GM19238 (cell line): ENCODE data around the gene LHB.
"Not testable (repeated sequence)": the region's sequence is repeated elsewhere in the genome, so short reads cannot be mapped to it uniquely, and the experiment has no call there.

Experiments used
- DNase-seq: peaks from one replicate; pipeline ENCODE4 v3.0.0; 2011; ENCODE audit warnings: low spot score; ENCODE audit not compliant: insufficient read length

LHB gene

DNA sequence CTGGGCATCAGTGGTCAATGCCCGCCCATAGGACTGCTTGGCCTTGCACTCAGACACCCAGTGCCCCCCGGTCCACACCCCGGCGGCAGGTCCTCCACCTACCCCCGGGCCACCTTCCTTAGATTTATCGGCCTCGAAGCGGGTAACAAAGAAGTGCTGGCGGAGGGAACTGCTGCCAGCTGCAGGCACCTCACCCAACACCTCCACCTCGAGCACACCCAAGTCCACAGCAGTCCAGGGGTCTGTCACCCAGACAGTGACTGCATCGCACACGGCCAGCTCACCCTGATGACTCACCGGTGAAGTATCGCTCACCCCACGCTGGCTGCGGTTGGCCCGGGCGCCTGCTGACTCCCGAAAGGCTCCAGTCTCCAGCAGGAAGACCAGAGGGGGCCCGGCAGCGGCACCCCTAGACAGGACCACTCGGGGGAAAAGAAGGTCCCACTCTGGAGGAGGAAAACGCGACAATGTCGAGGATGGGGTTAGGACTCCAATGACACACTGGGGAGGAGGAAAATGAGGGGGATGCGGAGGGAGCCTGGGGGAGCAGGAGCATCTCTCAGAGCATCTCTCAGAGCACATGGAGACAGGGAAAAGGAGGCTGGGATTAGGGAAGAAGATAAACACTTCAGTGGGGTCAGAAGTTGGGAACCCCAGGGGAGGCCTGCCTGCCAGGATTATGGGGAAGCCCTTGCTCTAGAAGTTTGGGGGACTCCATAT lies 21.8 kb upstream of the LHB start:
- not testable (repeated sequence) for DNase-seq

DNA sequence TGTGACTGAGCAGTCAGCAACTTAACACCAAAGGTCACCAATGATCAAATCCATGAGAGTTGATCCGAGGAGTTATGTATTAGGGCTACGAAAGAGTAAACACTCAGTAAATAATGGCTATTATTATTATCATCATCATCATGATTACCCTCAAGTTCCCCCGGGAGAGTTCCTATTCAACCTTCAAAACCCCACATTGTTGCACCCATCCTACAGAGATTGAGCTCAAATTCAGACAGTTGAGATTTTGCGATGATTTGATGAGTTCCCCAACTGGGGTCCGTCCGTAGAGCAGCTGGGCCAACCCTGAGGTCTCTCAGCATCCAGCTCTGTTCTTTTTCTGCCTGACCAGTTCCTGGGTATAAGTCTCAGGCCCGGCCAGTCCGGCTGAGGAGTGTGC lies 21.2 kb upstream of the LHB start:
- not testable (repeated sequence) for DNase-seq

DNA sequence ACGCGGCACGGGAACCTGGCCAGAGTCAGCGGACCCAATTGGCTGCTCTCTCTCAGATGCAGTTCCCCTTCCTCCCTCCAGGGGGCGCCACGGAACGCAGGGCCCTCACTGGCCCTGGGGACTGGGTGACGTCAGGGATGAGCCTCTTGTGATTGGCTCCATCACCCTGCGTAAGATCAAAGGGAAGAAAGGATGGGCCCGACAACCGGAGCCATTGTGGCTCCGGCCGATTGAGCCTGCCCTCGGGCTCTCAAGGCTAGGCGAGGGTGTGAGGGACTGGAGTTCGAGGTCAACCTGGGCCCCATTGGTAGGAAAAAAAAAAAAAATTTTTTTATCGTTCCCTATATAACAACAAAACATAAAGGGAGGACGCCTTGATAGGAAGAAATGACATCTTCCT lies 19.9 kb upstream of the LHB start, which contains the start of gene CGB1:
Gene CGB1 (minus strand): TSS at position 81 of the 400 bp plus-strand sequence. CDS start 184 bp downstream, outside the sequence.
- DNase-seq: not testable (repeated sequence)

DNA sequence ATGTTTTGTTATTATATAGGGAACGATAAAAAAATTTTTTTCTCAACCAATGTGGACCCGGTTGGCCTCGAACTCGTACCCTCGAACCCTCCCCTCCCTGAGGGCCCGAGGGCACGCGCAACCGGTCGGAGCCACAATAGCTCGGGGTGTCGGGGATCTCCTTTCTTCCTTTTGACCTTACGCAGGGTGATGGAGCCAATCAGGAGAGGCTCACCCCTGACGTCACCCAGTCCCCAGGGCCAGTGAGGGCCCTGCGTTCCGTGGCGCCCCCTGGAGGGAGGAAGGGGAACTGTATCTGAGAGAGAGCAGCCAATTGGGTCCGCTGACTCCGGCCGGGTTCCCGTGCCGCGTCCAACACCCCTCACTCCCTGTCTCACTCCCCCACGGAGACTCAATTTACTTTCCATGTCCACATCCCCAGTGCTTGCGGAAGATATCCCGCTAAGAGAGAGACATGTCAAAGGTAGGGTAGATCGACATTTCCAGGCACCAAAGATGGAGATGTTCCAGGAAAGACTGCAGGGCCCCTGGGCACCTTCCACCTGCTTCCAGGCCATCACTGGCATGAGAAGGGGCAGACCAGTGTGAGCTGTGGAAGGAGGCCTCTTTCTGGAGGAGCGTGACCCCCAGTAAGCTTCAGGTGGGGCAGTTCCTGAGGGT lies 14.9 kb upstream of the LHB start, which contains the start of gene CGB2:
Gene CGB2 (plus strand): TSS at position 249 of the 660 bp plus-strand sequence. CDS start 206 bp downstream, at position 455.
- DNase-seq: not testable (repeated sequence)

DNA sequence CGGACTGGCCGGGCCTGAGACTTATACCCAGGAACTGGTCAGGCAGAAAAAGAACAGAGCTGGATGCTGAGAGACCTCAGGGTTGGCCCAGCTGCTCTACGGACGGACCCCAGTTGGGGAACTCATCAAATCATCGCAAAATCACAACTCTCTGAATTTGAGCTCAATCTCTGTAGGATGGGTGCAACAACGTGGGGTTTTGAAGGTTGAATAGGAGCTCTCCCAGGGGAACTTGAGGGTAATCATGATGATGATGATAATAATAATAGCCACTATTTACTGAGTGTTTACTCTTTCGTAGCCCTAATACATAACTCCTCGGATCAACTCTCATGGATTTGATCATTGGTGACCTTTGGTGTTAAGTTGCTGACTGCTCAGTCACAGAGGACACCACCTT lies 13.4 kb upstream of the LHB start:
- DNase-seq: not testable (repeated sequence)

DNA sequence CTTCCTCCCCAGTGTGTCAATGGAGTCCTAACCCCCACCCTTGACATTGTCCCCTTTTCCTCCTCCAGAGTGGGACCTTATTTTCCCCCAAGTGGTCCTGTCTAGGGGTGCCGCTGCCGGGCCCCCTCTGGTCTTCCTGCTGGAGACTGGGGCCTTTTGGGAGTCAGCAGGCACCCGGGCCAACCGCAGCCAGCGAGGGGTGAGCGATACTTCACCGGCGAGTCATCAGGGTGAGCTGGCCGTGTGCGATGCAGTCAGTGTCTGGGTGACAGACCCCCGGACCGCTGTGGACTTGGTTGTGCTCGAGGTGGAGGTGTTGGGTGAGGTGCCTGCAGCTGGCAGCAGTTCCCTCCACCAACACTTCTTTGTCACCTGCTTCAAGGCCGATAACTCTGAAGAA lies 12.9 kb upstream of the LHB start:
- not testable (repeated sequence) for DNase-seq

DNA sequence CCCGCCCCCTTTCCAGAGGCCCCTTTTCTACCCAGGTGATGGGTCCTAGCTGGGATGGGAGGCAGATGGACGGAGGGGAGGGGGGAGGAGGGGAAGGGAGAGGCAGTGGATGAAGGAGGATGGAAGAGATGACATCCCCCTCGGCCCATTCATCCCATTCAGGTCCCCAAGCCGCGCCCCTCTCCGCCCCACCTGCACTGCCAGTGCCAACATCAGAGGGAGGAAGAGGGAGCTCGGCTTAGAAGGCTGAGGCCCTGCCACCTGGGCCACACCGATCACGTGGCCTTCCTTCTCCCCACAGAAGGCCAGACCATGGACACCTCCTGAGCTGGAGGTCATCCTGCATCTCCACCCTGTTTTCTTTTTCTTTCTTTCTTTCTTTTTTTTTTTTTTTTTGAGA lies 11.8 kb upstream of the LHB start:
- not testable (repeated sequence) for DNase-seq

DNA sequence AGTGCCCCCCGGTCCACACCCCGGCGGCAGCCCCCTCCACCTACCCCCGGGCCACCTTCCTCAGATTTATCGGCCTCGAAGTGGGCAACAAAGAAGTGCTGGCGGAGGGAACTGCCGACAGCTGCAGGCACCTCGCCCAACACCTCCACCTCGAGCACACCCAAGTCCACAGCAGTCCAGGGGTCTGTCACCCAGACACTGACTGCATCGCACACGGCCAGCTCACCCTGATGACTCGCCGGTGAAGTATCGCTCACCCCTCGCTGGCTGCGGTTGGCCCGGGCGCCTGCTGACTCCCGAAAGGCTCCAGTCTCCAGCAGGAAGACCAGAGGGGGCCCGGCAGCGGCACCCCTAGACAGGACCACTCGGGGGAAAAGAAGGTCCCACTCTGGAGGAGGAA lies 8.7 kb upstream of the LHB start:
- DNase-seq: not testable (repeated sequence)

DNA sequence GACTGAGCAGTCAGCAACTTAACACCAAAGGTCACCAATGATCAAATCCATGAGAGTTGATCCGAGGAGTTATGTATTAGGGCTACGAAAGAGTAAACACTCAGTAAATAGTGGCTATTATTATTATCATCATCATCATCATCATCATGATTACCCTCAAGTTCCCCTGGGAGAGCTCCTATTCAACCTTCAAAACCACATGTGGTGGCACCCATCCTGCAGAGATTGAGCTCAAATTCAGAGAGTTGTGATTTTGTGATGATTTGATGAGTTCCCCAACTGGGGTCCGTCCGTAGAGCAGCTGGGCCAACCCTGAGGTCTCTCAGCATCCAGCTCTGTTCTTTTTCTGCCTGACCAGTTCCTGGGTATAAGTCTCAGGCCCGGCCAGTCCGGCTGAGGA lies 8.2 kb upstream of the LHB start:
- not testable (repeated sequence) for DNase-seq

DNA sequence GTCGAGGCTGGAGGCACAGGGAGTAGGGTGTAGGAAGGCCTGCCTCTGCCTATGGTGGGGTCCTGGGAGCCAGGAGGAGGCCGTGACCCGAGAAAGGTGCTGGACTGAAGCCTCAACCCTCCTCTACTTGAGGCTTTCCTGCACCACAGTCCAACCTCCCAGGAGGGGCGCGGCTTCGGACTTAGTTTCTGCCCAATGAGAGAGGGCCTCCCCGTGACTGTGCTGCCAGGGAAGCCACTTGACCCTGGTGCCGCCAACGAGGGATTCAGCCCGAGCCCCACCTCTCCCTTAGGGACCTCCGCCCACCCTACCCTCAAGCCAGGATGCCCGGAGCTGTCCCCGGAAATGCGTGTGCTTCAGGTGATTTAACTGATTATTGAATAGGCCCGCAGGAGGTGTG lies 7.3 kb upstream of the LHB start, which contains the start of gene CGB3:
Gene CGB3 (minus strand): TSS at position 101 of the 400 bp plus-strand sequence. CDS start 362 bp downstream, outside the sequence.
- DNase-seq: not testable (repeated sequence)

DNA sequence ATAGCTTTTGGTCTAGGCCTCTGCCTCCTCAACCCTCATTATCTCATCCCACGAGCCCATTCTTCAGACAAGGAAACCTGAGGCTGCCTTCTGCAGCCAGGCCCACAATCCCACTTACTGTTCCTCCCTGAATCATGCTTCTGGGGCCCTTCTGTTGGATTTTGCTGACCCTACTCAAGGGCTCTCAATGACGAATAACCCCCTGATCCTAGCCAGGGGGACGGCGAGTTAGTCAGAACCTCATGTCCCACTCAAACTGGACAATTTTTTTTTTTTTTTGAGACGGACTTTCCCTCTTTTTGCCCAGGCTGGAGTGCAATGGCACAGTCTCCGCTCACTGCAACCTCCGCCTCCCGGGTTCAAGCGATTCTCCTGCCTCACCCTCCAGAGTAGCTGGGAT lies 5.2 kb upstream of the LHB start:
- no peak for DNase-seq

DNA sequence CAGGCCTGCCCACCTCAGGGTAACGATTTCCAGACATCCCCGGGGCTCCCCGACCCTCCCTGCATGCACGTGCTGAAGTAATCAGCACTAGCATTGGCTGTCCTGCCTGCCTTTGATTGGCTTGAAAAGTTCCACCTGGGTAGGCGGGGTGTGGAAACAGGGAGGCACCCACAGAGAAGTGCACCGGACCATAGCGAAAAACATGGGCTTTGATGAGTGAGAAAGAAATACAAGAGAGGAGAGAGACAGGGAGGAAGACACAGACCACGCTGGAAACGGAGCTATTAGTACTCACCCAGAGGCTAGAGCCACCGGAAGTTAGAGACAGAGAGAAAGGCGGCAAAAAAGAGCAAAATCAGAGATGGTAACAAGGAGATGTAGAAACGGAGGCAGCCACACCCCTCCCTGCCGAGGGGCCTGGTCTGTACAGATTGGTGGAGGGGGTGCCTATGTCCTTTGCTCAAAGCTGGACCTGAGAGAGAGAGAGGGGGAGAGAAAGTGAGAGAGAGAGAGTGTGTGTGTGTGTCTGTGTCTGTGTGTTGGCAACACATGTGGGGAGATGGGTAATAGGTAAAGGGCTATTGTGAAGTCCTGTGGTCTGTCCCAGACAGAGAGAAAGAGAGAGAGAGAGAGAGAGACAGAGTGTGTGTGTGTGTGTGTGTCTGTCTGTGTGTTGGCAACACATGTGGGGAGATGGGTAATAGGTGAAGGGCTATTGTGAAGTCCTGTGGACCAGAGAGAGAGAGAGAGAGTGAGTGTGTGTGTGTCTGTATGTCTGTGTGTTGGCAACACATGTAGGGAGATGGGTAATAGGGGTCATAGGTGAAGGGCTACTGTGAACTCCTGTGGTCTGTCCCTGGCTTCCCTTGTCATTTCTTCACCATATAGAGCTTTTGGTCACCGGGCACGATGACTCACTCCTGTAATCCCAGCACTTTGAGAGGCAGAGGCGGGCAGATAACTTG lies 4.3 kb upstream of the LHB start:
- no peak for DNase-seq

DNA sequence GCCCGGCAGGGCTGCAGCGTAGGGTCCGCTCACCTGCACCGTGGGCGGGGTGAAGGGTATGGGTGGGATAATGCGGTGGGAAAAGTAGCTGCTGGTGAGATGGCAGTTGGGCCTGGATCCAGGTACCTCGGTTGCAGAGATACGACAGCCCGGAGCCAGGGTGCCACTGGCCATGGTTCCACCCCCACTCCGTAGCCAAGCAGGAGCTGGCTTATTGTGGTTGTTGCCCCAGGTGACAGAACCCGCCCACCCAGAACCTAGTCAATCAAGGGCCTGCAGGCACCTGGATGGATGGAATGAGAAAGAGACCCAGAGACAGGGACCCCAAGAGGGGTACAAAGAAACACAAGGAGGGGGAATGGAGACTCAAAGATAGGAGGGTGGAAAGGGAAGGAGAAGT lies 3.5 kb upstream of the LHB start:
- no peak for DNase-seq

DNA sequence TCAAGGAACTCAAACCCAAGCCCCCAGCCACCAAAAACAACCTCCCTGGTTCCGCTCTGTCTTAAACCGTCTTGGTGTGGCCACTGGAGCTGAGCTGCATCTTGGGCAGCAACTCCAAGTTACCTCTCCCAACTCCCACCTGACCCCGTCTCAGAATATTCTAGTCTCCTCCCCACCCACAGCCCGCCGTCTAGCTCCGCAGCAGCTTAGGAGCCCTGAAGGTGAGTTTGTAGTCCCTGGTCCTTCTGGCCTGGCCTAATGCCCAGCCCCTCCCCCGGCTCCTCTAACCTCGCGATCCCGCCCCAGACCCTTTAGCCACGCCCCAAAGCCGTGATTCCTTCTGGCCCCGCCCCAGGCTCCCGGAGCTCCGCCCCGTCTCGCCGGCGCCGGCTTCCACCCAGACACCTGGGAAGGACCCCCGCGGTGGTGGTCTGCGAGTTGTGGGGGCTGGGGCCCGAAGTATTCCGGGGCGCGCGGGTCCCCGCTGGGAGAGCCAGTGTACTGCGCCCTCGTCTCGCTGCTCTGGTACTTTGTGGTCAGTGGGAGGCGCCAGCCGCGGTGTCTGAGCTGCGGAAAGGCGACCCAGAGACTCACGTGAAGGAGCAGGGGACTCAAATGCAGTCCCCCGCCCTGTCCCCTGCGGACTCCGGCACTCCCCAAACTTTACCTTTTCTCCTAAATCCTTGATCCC lies 2.5 kb upstream of the LHB start:
- peak; percentile 44 for DNase-seq

DNA sequence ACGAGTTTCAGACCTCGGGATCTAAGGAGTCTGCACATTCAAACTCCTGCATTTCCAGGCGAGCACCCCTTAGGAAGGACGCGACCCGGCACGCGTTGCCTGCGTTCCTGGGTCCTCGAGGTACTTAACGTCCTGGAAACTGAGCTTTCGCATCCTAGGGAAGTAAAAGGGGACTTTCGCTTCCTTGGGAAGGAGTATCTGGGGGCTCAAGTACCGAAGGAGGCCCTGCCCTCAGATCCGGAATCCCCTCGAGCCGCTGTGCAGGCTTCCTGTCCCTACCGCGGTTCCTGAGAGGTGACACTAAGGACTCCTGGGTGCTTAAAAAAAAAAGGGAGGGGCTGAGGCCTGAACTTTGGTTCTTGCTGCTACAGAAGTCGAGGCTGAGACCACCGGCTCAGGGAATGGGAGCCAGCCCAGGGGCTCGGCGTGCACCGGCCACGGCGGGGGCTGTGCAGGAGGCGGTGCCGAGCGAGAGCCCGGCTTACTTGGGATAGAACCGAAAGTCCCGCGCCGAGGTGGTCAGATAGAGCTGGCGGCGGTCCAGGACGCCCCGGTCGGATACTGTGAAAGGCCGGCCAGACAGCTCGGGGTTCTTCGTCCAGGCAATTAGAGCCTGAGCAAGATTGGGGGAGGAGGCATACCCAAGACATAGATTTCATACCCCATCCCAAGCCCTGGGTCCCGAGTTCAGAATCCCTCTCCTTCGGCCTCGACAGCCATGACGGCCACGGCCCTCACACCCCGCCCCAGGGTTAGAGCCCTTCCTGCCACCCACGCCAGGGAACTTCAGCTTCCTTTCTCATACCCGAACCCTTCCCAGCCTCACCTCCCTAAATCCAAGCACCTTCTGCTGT lies 1.7 kb upstream of the LHB start:
- not testable (repeated sequence) for DNase-seq

DNA sequence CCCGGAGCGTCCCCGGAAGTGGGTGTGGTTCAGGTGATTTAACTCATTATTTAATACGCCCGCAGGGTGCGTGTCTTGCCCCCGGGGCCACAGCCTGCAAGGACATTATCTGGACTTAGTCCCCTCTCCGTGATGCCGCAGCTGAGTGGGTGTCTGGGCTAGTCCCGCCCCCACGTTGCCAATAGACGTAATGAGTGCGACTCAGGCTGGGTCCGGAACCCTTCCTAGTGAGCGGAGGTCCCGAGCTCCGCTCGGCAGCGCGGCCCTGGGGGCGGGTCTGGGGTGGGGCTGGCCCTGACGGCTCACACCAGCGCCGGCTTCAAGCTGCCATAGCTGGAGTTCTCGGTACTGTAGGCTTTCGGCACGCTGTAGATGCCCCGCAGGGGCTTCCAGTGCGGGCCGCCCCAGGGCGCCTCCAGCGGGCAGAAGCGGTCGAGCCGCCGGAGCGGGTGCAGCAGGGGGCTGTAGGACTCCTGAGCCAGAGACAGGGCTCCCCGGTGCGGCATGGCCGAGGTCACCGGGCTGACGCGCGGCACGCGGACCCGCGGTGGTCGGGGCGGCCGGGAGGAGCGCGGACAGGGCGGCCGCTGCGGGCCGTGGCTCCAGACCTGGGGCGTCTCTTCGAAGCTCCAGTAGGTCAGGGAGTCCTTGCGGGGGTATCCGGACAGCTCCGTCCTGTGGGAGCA lies 918 bp upstream of the LHB start:
- DNase-seq: peak; percentile 78

DNA sequence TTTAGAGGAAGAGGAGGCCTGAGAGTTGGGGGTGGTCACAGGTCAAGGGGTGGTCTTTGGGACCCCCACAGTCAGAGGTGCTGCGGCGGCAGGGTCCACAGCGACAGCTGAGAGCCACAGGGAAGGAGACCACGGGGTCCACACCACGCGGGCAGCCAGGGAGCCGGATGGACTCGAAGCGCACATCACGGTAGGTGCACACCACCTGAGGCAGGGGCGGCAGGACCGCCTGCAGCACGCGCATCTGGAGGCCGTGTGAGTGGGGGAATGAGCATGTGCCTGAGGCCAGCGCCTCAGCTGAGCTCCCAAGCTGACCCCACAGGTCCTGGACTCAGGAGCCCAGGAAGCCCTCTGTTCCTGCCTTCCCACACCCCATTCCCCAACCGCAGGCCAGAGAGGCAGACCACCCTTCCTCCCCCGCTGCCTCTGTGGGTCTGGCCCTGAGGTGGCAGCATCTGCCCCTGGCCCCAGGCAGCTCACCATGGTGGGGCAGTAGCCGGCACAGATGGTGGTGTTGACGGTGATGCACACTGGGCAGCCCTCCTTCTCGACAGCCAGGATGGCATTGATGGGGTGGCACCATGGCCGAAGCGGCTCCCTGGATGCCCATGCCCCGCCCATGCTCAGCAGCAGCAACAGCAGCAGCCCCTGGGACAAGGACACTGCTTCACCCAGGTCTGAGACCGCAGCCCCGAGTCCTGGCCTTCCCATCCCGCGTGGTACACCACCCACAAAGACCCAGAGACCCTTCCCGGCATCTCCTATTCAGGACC lies 638 bp downstream of the LHB start:
- no peak for DNase-seq

DNA sequence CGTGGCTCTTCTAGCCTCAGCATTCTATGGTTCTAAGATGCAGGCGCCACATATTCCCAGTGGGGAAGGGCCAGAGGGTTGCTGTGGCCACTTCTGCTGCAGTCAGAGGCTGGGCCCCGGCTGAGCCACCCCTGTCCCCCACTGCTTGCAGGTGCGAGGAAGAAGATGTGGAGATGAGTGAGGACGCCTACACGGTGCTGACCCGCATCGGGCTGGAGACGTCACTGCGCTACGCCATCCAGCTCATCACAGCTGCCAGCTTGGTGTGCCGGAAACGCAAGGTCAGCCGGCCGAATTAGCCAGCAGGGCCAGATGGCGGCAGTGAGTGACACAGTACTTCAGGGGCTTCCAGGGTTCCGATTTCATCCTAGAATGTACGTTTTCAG lies 2.0 kb downstream of the LHB start:
- no peak for DNase-seq
